GM21576 (cell line): ENCODE data around the gene DNAAF5.
"Not testable (repeated sequence)": the region's sequence is repeated elsewhere in the genome, so short reads cannot be mapped to it uniquely, and the experiment has no call there.

Experiments used
- ATAC-seq: cut with Tn5 transposase; IDR thresholded peaks from one replicate; pipeline ENCODE4 v1.9.1; 2021; ENCODE audit warnings: mild to moderate bottlenecking, moderate library complexity; ENCODE audit not compliant: unreplicated experiment

DNAAF5 gene

GRCh38 chr7:729140-730000, 2.9 kb downstream of the DNAAF5 start:
- no peak for ATAC-seq

- ATAC-seq, result no peak
These were observed 4.3 kb downstream of the DNAAF5 start for GRCh38 chr7:730501-731439.

GRCh38 chr7:731440-732085, 5.1 kb downstream of the DNAAF5 start:
- no peak for ATAC-seq

GRCh38 chr7:732094-732541, 5.6 kb downstream of the DNAAF5 start:
- no peak for ATAC-seq

- no peak for ATAC-seq
These were observed 6.1 kb downstream of the DNAAF5 start for GRCh38 chr7:732556-732955.

GRCh38 chr7:734214-734613, 7.7 kb downstream of the DNAAF5 start:
- no peak for ATAC-seq

- ATAC-seq, result no peak
These were observed 8.3 kb downstream of the DNAAF5 start for GRCh38 chr7:734808-735207.

GRCh38 chr7:738241-738640, 11.7 kb downstream of the DNAAF5 start:
- ATAC-seq, result no peak

- no peak for ATAC-seq
These were observed 12.4 kb downstream of the DNAAF5 start for GRCh38 chr7:738723-739454.

- no peak for ATAC-seq
These were observed 13.0 kb downstream of the DNAAF5 start for GRCh38 chr7:739455-739982.

- no peak for ATAC-seq
These were observed 13.8 kb downstream of the DNAAF5 start for GRCh38 chr7:739983-740942.

GRCh38 chr7:741191-741671, 14.7 kb downstream of the DNAAF5 start:
- ATAC-seq, result no peak

GRCh38 chr7:741850-742249, 15.4 kb downstream of the DNAAF5 start:
- ATAC-seq, result no peak

- no peak for ATAC-seq
These were observed 16.3 kb downstream of the DNAAF5 start for GRCh38 chr7:742791-743190.

- not testable (repeated sequence) for ATAC-seq
These were observed 17.0 kb downstream of the DNAAF5 start for GRCh38 chr7:743341-744127.

- ATAC-seq, result not testable (repeated sequence)
These were observed 17.6 kb downstream of the DNAAF5 start for GRCh38 chr7:744128-744520.

GRCh38 chr7:744854-745430, 18.4 kb downstream of the DNAAF5 start:
- ATAC-seq, result no peak
